ENCODE results near the gene COPS9. TPM values are rescaled to one million over a fixed set of nuclear protein-coding genes. Genes with fewer than 3 reads are reported as not detected.
A peak's percentile ranks its signal among the peaks of the same experiment; 100 is the strongest.

Gene COPS9
- total RNA-seq, 3 donors from 2014 or later = 171 to 191 (median 172) TPM

DNA sequence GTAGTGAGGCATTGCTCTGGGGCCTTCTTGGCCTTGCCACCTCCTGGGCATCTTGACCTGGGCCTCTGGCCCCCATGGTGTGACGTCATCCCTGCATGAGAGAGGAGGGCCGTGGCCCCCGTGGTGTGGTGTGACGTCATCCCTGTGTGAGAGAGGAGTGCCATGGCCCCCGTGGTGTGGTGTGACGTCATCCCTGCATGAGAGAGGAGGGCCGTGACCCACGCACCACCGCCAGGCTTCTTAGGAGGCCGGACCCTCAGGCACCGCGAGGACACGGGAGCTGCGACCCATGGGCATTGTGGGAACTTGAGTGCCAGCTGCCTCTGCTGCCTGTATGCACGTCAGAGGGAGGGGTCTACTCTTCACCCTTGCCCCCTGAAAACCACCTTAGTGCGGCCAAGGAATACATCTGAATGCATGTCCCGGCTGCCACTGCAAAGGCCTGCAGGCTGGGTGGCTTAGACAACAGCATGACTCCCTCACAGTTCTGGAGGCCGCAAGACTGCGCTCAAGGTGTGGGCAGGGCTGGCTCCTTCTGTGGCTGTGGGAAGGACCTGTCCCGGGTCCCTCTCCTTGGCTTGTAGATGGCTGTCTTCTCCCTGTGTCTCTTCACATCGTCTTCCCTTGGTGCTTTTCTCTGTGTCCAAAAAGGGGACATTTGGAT lies 25.1 kb upstream of the COPS9 start:
- DNase-seq (no peak), ATAC-seq (no peak)
- Mint-ChIP-seq H3K4me3 (no peak overlapping the region), H3K9me3 (no peaks in the 10 kb centered on the region), H3K36me3 (ENCODE audit: insufficient read depth) (no peaks in the 10 kb centered on the region), H3K27me3 (ENCODE audit: low read depth) (peaks cover 15% of the 10 kb centered on the region), H3K4me1 (ENCODE audit: low read depth) (no peaks in the 10 kb centered on the region)

DNA sequence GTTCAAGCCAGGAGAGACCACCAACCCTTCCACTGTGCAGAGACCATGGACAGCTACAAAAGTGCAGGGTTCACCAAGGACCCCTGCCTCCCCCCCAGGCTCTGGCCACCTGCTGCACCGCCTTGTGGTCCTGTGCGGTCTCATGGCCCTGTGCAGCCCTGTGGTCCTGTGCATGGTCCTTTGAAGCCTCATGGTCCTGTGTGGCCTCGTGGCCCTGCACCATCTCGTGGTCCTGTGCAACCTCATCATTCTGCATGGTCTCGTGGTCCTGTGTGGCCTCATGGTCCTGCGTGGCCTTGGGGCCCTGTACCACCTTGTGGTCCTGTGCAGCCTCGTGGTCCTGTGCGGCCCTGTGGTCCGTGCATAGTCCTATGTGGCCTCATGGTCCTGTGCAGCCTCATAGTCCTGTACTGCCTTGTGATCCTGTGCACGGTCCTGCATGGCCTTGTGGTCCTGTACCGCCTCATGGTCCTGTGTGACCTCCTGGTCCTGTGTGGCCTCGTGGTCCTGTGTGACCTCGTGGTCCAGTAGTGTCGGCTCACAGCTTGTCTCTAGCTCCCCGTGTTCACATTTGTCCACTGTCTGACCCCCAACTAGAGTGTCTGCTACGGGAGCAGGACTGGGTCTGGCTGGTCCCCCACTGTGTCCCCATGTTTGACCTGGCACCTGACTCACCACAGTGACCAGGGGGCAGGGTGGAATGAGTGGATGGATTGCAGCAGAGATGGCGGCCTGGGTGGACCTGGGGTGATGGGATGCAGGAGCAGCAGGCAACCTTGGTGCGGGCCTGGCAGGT lies 24.4 kb upstream of the COPS9 start:
- no peak for DNase-seq
- no peak overlapping the region for H3K4me3 Mint-ChIP-seq
- H3K4me1 Mint-ChIP-seq (ENCODE audit: low read depth) = no peaks in the 10 kb centered on the region
- H3K27me3 Mint-ChIP-seq (ENCODE audit: low read depth) = peaks cover 13% of the 10 kb centered on the region
- no peak for ATAC-seq
- H3K9me3 Mint-ChIP-seq = no peaks in the 10 kb centered on the region
- no peaks in the 10 kb centered on the region for H3K36me3 Mint-ChIP-seq (ENCODE audit: insufficient read depth)

DNA sequence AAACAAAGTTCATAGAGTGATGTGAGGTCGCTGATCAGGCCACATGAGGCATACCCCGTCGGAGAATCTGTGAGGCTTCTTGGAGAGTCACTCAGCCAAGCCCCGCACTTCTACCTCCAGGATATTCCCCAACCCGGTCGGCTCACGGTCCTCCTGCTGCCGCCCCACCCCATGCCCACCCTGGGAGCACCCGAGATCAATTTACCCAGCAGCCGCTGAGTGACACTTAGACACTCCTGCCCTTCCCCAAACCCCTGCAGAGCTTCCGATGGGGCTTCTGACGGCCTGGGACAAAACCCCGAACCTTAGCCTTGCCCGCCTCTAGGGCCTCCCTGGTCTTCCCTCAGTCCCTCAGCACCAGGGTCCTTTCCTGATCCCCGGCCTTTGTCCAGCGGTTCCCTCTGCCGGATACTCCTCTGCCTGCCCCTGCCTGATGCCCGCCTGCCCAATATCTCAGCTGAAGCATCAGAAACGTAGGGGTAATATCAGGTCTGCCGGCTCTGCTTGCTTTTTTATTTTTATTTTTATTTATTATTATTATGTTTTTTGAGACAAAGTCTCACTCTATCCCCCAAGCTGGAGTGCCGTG lies 23.2 kb upstream of the COPS9 start:
- Mint-ChIP-seq H3K27me3 (ENCODE audit: low read depth) (peaks cover 11% of the 10 kb centered on the region), H3K36me3 (ENCODE audit: insufficient read depth) (no peaks in the 10 kb centered on the region), H3K9me3 (no peaks in the 10 kb centered on the region), H3K4me1 (ENCODE audit: low read depth) (no peaks in the 10 kb centered on the region), H3K4me3 (no peak overlapping the region)
- ATAC-seq (no peak), DNase-seq (no peak)

DNA sequence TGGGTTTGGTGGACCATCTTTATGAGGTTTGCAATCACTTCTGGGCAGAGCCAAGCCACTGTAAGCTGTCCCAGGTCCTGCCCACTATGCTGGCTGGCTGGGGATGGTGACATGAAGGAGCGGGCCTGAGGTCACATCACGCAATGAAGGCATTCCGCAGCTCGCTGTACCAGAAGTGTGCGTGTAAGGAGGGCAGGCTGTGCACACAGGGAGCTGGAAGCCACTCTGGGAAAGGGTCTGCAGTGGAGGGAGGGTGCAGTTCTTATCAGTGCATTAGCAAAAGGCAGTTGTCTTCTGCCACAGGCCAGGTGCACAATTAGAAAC lies 21.0 kb upstream of the COPS9 start:
- Mint-ChIP-seq H3K4me1 (ENCODE audit: low read depth) (no peaks in the 10 kb centered on the region), H3K27me3 (ENCODE audit: low read depth) (peaks cover 12% of the 10 kb centered on the region)
- ATAC-seq = no peak

DNA sequence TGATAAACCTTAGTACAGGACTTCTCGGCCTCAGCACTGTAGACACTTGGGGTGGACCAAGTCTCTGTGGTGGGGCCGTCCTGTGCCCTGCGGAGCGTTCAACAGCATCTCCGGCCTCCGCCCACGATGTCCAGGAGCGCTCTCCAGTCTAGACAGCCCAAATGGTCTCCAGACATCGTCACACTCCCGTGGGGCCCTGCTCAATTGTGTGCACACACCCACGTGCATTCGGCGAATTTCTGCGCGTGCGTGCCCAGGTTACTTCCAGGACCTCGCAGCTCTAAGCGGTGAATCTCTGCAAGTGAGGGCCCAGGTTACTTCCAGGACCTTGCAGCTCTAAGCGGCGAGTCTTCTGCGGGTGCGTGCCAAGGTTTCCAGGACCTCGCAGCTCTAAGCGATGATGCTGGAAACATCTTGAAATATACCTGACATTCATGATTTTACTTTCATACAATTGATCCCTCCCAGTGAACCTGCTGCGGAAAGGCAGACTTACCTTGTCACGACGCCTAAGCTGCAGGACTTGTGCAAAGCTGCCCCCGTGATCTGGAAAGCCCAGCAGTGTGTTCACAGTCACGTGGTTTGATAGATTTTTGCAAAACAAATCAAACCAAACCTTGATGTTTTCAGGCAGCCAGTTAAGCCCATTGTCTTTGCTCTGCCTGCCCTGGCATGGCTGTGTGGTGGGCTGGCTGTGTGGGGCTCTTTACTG lies 20.5 kb upstream of the COPS9 start:
- peaks cover 7% of the 10 kb centered on the region for H3K9me3 Mint-ChIP-seq
- DNase-seq (no peak), ATAC-seq (no peak)
- no peak overlapping the region for H3K4me3 Mint-ChIP-seq
- H3K27me3 Mint-ChIP-seq (ENCODE audit: low read depth) = peaks cover 12% of the 10 kb centered on the region
- H3K36me3 Mint-ChIP-seq (ENCODE audit: insufficient read depth) = no peaks in the 10 kb centered on the region
- H3K4me1 Mint-ChIP-seq (ENCODE audit: low read depth) = no peaks in the 10 kb centered on the region

More for the DNA sequence above, 21.0 kb upstream of the COPS9 start:
- Mint-ChIP-seq H3K9me3 (peaks cover 7% of the 10 kb centered on the region), H3K36me3 (ENCODE audit: insufficient read depth) (no peaks in the 10 kb centered on the region), H3K4me3 (no peak overlapping the region)
- DNase-seq = no peak

DNA sequence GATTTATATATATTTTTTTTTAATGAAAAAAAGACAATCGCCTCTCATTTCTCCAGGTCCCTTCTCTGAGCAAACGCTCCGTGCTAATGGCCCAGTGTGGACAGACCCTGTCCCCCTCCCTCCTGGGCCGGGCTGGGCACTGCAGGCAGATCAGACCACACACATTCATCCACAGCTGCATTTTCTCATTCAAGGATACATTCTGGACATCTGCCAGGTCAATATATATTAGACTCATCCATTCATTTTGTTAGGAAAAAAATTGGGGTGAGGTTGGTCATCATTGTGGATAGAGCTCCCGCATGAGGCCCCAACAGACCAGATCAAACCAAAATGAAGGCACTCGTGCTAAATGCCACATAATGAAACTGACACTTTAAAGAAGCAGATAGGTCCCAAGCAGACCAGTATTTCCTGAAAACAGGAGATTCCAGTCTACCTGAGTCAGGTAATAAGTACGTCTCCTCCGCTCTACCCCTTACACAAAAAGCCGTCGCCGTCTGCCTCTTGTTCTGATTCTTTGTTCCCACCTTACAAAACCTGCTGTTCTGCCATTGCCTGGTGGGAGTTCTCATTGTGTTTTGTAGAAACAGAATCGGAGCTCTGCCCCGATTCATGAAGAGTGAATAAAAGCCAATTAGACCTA lies 19.8 kb upstream of the COPS9 start:
- no peak overlapping the region for H3K4me3 Mint-ChIP-seq
- DNase-seq = no peak
- H3K27me3 Mint-ChIP-seq (ENCODE audit: low read depth) = peaks cover 15% of the 10 kb centered on the region
- peaks cover 7% of the 10 kb centered on the region for H3K9me3 Mint-ChIP-seq
- no peaks in the 10 kb centered on the region for H3K36me3 Mint-ChIP-seq (ENCODE audit: insufficient read depth)
- H3K4me1 Mint-ChIP-seq (ENCODE audit: low read depth) = no peaks in the 10 kb centered on the region
- ATAC-seq = no peak

DNA sequence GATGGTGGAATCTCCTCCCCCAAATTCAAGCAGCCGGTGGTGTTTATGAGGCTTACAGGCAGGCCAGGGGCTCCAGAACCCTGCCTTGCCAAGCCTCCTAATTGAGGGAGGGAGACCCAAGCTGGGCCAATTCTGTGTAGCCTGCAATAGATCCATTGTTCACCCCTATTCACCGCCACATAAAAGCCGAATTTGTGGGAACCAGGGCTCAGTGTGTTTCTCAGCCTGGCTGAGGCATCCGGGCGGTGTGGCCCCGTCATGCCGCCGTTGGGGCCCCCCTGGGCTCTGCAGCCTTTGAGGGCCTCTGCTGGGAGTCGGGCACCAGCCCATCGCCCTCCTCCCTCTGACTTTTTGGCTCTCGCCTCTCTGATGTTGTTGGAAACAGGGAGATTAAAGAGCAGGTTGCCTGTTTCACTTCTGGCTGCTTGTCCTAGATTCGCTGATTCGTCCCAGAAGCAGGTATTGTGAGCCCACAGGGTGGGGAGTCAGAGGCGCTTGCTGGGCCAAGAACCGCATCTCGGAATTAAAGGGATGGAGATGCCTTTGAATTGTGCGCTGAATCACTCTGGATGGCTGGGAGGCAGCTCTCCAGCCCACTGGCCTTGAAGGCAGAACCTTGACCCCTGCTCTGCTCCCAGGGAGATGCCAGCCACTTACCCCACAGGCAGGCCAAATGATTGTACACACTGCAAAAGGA lies 19.1 kb upstream of the COPS9 start:
- Mint-ChIP-seq H3K27me3 (ENCODE audit: low read depth) (peaks cover 15% of the 10 kb centered on the region), H3K4me3 (no peak overlapping the region), H3K4me1 (ENCODE audit: low read depth) (no peaks in the 10 kb centered on the region), H3K9me3 (peaks cover 7% of the 10 kb centered on the region), H3K36me3 (ENCODE audit: insufficient read depth) (no peaks in the 10 kb centered on the region)
- DNase-seq = no peak
- ATAC-seq = no peak

DNA sequence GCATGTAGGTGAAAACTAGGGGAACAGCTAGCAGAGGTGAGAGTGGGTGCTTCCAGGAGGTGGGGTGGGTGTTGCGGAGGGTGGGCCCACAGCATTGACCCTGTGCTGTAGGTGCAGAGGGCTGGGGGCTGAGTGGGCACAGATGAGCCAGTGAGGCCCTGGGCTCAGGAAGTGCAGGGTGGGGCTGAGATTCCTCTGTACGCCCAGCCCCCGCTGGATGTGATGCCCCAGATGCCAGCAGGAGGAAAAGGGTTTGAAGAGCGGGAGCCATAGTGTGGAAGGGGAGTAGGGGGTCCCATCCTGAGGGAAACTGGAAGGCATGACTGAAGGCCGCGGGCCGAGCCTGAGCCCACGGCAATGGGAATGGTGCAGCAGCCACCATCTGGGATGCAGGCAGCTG lies 18.5 kb upstream of the COPS9 start:
- peaks cover 20% of the 10 kb centered on the region for H3K27me3 Mint-ChIP-seq (ENCODE audit: low read depth)
- H3K4me1 Mint-ChIP-seq (ENCODE audit: low read depth) = no peaks in the 10 kb centered on the region
- H3K36me3 Mint-ChIP-seq (ENCODE audit: insufficient read depth) = no peaks in the 10 kb centered on the region
- no peak overlapping the region for H3K4me3 Mint-ChIP-seq
- H3K9me3 Mint-ChIP-seq = peaks cover 7% of the 10 kb centered on the region
- DNase-seq (no peak), ATAC-seq (no peak)

DNA sequence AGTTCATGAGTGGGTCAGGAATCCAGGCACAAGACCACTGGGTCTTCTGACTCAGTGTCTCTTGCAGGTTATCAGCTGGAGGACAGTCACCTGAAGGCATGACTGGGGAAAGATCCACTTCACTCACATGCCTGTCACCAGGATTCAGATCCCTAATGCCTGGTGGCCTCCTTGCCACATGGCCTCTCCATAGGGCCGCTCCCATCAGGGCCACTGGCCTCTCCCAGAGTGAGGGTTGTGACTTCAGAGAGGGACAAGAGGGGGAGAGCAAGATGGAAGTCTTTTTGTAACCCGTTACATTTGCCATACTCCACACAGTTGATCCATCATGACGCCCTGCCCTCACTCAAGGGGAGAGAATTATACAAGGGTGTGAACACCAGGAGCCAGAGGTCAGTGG lies 17.3 kb upstream of the COPS9 start:
- no peak overlapping the region for H3K4me3 Mint-ChIP-seq

DNA sequence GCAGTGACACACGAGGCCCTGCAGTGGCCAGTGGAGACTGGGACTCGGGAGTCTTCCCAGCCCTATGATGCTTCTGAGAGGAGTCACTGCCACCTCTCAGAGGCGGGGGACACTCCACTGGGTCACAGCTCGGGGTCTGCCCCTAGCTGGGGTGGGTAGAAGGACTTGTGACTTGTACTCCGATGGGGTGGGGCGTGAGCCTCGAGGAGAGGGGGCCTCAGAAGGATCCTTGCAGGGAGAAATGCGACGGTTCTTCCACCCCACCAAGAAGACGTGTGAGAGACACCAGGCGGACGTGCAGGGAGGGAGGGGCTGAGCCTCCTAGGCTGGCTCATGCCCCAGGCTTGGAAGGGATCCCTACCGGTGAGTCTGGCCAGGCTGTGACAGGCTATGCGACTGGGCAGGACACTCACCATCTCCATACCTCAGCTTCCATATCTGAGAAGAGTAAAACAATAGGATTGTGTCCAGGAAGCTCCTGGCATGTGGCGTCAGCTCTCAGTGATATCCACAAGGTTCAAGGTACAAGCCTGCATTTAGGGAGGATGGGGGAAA lies 15.4 kb upstream of the COPS9 start:
- H3K4me3 Mint-ChIP-seq = no peak overlapping the region
- H3K36me3 Mint-ChIP-seq (ENCODE audit: insufficient read depth) = no peaks in the 10 kb centered on the region
- DNase-seq (no peak), ATAC-seq (no peak)
- peaks cover 7% of the 10 kb centered on the region for H3K9me3 Mint-ChIP-seq
- H3K4me1 Mint-ChIP-seq (ENCODE audit: low read depth) = no peaks in the 10 kb centered on the region
- H3K27me3 Mint-ChIP-seq (ENCODE audit: low read depth) = peaks cover 26% of the 10 kb centered on the region

More for the DNA sequence above, 17.3 kb upstream of the COPS9 start:
- Mint-ChIP-seq H3K9me3 (peaks cover 7% of the 10 kb centered on the region), H3K36me3 (ENCODE audit: insufficient read depth) (no peaks in the 10 kb centered on the region), H3K4me1 (ENCODE audit: low read depth) (no peaks in the 10 kb centered on the region), H3K27me3 (ENCODE audit: low read depth) (peaks cover 23% of the 10 kb centered on the region)
- no peak for DNase-seq
- ATAC-seq = no peak

DNA sequence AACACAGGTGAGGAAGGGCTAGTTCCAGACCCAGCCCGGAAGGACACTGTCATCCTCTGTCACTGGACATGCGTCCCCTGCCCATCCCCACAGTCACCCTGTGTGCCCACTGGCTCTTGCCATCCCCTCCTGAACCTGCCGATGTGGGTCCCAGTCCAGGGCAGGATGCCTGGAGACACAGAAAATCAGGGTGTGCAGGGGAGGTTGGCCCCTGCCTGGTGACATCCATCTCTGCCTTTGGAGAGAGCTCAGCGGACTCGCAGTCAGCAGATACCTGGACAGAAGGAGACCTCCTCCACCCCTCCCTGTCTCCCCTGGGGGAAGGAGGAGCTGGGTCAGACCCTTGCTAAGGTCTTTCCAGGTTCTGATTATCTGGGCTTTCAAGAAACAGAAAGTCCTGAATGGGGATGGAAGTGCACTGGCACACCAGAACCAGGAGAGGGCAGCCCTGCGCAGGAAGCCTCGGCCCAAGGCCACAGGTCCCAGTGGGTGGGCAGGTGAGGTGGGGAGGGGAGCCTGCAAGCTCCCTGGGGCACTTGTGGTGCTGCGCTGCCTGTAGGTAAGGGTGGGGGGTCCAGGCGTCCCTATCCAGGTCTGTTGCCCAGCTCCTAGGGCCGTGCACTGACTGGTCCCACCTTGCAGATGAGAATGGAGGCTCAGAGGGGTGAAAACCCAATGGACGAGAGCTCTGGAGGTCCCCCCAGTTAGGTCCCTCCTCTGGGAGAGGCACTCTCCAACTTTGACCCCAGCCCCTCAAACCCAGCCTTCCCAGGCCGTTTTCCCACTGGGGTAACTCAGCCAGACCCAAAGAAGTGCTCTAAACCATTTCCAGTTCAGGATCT lies 14.1 kb upstream of the COPS9 start:
- ATAC-seq = peak; percentile 66 to 69
- no peak for DNase-seq
- Mint-ChIP-seq H3K4me1 (ENCODE audit: low read depth) (no peaks in the 10 kb centered on the region), H3K36me3 (ENCODE audit: insufficient read depth) (no peaks in the 10 kb centered on the region), H3K4me3 (no peak overlapping the region), H3K27me3 (ENCODE audit: low read depth) (peaks cover 26% of the 10 kb centered on the region), H3K9me3 (peaks cover 7% of the 10 kb centered on the region)

DNA sequence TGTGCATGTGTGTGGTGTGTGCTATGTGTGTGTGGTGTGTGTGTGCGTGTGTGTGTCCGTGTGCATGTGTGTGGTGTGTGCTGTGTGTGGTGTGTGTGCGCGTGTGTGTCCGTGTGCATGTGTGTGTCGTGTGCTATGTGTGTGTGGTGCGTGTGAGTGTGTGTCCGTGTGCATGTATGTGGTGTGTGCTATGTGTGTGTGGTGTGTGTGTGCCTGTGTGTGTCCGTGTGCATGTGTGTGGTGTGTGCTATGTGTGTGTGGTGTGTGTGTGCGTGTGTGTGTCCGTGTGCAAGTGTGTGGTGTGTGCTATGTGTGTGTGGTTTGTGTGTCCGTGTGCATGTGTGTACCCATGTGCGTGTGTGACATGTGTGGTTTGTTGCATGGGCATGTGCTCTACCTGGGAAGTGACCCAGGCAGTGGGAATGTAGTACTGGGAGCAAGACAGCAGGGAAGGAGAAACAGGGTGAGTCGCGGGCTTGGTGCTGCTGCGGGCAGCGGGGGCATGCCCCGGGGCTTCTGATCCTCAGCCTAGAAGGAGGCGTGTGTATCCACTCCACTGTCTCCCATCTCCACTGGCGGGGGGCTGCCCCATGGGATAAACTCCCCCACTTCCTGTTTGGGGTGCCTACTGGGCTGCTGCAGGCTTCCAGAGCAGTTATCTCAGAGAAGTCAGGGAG lies 11.9 kb upstream of the COPS9 start:
- Mint-ChIP-seq H3K36me3 (ENCODE audit: insufficient read depth) (no peaks in the 10 kb centered on the region), H3K4me1 (ENCODE audit: low read depth) (no peaks in the 10 kb centered on the region), H3K4me3 (no peak overlapping the region), H3K9me3 (peaks cover 6% of the 10 kb centered on the region), H3K27me3 (ENCODE audit: low read depth) (peaks cover 24% of the 10 kb centered on the region)
- no peak for DNase-seq
- no peak for ATAC-seq

Data from activated T-cell treated with anti-CD3 and anti-CD28 coated beads, Interleukin-2, amount 50 U/mL, for 4 hours (primary cell).